GM04504 (cell line): ENCODE measurements around the gene ANKH.
"Not testable (repeated sequence)": the region's sequence is repeated elsewhere in the genome, so short reads cannot be mapped to it uniquely, and the experiment has no call there.

ENCODE experiments used
- DNase-seq: peaks from one replicate; pipeline ENCODE4 v3.0.0-alpha.2; 2012; ENCODE audit warnings: low read depth

The ANKH gene

DNA sequence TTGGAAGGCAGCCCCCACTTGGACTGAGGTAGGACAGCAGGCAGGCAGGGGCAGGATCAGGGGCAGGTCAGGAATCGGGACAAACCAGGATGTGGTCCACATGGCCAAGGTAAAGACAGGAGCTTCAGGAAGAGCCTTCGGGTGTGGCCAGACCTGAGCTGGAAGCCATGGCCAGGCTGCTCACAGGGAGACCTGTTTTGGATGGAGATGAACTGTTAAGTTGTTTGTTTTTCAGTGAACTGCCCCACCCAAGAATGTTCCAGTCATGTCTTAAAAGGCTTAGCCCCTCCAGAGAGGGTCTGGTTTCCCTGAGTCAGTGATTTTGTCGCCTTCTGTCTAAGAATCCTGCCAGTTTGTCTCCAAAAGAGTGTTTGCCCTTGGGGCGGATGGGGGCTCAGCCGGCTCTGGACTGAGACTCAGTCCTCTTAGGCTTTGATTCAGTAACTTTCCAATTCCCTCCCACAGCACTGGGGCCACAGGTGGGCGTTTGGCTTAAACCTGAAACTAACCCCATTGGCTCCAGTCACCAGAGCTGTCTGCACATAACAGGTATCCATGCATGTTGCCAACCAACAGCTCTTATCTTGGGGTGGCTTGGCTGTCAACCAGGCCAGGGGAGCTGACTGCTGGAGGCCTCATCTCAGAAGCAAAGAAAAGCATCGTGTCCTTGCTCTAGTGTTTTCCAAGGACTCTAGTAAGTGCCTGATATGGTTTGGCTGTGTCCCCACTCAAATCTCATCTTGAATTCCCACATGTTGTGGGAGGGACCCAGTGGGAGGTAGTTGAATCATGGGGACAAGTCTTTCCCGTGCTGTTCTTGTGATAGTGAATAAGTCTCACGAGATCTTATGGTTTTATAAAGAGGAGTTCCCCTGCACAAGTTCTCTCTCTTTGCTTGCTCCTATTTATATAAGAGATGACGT, 11.3 kb upstream of the ANKH start:
- no peak for DNase-seq

DNA sequence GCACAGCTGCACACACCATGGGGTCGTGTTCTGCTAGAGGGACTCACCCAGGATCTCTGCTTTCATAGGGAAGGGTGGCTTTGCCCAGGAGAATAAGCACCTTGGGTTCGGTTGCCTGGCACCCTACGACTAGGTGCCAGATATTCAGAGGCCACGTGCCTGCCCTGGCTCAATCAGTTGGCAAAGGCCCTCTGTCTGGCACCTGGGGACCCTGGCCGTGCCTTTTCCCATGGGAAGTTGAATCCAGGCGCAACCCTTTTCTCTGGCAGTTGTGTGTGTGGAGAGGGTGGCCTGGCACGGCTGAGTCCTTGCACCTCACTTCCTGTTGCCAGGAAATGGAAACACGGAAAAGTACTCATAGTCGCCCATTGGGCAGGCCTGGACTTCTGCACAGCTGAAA, 10.2 kb upstream of the ANKH start:
- DNase-seq, result no peak

GRCh38 chr5:14880688-14881087, 9.1 kb upstream of the ANKH start:
- DNase-seq, result no peak

- DNase-seq, result no peak
Observed at GRCh38 chr5:14879937-14880589, 8.5 kb upstream of the ANKH start.

DNA sequence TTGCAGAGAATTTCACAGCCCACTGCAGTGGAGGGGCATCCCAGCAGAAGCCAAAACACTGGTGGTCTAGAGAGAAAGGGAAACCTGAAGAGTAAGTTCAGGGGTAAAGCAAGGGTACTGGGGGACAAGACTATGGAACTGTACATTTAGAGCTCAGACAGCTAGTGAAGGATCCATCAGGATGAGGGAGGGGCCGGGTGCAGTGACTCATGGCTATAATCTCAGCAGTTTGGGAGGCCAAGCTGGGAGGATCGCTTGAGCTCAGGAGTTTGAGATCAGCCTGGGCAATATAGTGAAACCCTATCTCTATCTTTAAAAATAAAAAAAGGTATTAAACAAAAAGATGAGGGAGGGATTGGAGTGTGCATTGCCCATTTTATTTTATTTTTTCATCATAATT, 7.8 kb upstream of the ANKH start:
- DNase-seq, result no peak

GRCh38 chr5:14878192-14878591, 6.6 kb upstream of the ANKH start:
- not testable (repeated sequence) for DNase-seq

GRCh38 chr5:14876095-14876494, 4.5 kb upstream of the ANKH start:
- DNase-seq, result no peak

GRCh38 chr5:14873790-14874189, 2.2 kb upstream of the ANKH start:
- no peak for DNase-seq

DNA sequence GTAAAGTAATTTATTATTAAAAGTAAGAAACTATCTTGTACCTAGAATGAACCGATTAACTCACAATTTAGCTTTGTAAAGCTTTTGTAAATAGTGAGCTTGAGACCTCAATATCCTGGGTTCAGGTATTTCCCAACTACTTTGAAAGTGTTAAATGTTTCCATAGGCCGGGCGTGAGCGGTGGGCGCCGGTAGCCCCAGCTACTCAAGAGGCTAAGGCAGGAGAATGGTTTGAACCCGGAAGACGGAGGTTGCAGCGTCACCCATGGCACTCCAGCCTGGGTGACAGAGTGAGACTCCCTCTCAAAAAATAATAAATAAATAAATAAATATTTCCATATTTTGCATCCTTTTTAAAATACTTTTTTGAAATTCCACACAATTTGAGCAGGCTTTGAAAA, 1.5 kb upstream of the ANKH start:
- DNase-seq, result no peak

GRCh38 chr5:14872070-14872989, 752 bp upstream of the ANKH start:
- no peak for DNase-seq

DNA sequence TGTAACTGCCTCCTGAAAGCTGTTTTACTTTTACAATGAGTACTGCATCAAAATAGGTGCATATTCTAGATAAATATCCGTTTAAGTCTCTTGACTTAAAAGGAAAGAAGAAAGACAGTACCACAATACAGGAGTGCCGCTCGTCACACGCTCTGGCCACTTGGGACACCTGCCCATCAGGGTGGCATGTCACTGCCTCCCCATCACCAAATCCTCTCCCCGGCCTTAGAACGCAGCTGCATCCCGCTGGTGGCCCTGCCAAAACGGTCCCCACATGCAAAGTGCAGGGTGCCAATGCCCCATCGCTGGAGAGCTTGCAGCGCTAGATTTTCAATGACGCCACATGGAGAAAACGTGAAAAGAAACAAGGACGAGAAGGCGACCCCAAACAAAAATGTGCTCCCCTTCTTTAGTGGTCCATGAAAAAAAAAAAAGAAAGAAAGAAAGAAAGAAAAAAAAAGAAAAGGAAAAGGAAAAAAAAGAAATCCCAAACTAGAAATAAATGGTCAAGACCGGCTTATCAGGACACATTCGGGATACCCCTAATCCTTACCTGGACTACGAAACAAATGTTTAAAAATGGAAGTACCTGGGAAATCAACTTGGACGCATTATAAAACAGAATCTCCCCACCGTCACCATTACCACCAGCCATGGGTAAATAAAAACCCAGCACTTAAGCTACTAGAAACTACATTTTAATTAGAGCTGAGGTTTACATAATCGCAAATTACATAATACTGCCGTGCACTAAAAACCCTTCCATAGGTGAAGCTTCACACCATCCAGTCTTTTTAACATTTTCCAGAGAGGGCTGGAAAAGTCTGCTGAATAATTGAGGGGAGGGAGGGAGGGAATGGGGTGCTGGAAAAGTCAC, 1.0 kb downstream of the ANKH start:
- DNase-seq, result no peak

DNA sequence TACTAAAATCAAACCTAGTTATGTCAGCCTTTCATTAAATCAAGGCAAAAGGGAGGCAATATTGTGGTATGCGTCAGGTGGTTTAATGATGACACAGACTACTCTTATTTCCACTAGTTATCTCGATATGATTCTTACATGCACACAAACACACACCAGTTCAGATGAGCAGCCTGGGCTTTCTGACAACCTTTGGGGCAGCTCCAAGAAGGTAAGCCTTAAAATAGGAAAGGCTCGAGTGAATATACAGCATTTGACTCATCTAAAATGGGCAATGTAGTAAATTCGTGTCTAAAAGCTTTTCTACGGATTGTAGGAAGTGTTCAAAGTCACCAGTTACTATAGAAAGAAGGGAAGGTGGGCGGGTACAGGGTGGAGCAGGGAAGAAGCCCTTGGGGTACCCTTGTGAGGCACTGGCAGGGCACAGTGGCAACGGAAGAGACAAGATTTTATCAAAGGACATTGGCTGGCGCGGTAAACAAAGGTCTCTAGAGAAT, 1.9 kb downstream of the ANKH start:
- DNase-seq, result no peak

DNA sequence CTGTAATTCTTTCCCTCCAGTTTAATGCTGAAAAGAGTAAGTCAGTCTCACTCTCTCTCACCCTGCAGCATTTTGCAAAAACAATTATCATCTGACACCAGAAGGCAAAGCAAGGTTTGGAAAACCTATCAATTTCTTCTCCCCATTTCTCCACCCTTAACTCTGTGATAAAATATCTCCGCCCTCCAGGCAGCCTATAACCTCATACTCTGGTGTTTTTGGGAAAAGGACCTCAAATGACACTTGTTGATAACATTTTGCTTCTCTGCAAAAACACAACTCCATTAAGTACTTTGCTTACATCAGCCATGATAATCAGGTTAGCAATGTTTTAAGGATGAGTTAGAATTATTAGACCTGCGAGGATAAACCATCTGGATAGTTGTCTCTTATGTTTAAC, 2.3 kb downstream of the ANKH start:
- DNase-seq, result no peak

- no peak for DNase-seq
Observed at GRCh38 chr5:14868771-14869170, 2.8 kb downstream of the ANKH start.

- no peak for DNase-seq
Observed at GRCh38 chr5:14864181-14864812, 7.3 kb downstream of the ANKH start.

DNA sequence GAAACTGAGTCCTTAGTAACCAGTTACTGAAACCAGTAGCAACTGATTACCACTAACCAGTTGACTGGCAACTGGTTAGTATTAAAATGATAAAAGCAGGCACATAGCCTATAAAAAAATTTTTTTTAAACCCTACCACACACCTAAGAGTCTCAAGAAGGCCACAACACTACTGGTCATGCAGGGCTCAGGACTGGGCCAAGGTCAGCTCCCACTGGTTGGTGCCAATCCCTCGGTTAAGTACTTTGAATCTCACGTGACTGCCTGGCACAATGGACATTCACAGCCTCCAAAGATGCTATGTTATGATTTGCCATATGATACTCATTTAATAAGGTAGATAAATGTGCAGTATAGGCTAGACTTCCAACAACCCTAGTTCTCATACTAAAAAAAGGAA, 8.5 kb downstream of the ANKH start:
- no peak for DNase-seq

DNA sequence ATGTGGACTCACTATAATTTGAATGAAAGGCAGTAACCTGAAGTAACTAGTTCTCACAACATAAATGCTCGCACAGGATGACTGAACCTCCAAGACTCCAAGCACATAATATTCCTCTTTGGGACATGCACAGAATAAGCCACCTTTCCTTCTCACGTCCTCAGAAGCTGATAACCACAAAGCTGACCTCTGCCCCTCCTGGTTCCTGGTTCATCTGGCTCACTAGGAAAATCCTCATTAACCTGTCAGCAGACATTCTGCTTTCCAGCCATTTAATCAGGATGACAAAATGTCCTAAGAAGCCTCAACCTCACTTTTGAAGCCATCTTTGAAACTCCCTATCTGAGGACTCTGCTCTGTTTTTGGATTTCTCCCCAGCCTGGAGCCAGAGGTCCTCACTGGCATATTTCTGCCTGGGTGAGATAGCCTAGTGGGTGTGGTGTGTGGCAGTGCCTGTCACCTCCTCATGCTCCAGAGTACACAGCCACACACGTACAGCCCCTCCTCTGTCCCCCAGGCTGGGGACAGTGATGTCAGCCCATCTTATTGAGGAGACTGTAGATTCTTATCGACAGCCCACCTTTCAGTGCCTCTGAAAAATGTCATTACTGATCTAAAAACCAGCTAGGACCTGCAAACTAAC, 10.3 kb downstream of the ANKH start:
- no peak for DNase-seq

GRCh38 chr5:14859980-14860379, 11.6 kb downstream of the ANKH start:
- DNase-seq, result no peak

- DNase-seq, result no peak
Observed at GRCh38 chr5:14859150-14859549, 12.4 kb downstream of the ANKH start.

- DNase-seq, result no peak
Observed at GRCh38 chr5:14855366-14855765, 16.2 kb downstream of the ANKH start.
